MCF 10A (cell line): ENCODE data around the gene PAIP1. TPM values are rescaled to one million over a fixed set of nuclear protein-coding genes. Genes with fewer than 3 reads are reported as not detected.
"Not testable (repeated sequence)": the region's sequence is repeated elsewhere in the genome, so short reads cannot be mapped to it uniquely, and the experiment has no call there.

Source experiments
- BruUV-seq: library from RNA; stranded (reverse); fragments of 400-500 nt; replicated peaks from 2 replicates; lab custom pipeline; 2021; lab: Mats Ljungman, UMichigan
- CTCF ChIA-PET: fragments of 300-600 bp; sonication (Branson Sonifier 250); formaldehyde crosslinking; extraction: SDS; loops from one replicate; lab custom pipeline; 2021; ENCODE audit warnings: antibody characterized with exemption, inconsistent platforms; lab: Yijun Ruan, JAX
- POLR2A ChIA-PET: fragments of 300-600, 350-650 bp; sonication (Branson Sonifier 250); formaldehyde crosslinking; extraction: SDS; loops from one replicate; lab custom pipeline; 2020; ENCODE audit warnings: antibody characterized with exemption, inconsistent platforms; lab: Yijun Ruan, JAX
- DNase-seq: peaks from one replicate; pipeline ENCODE4 v3.0.0-alpha.2; 2018; ENCODE audit not compliant: unreplicated experiment
- H3K27ac Mint-ChIP-seq: one replicate; pipeline ENCODE4 v1.8.0; 2022; ENCODE audit warnings: mild to moderate bottlenecking, low read depth, mixed read lengths; ENCODE audit not compliant: unreplicated experiment
- H3K27me3 Mint-ChIP-seq: one replicate; pipeline ENCODE4 v1.8.0; 2022; ENCODE audit warnings: mixed read lengths; ENCODE audit not compliant: insufficient read depth, unreplicated experiment
- H3K36me3 Mint-ChIP-seq: one replicate; pipeline ENCODE4 v1.8.0; 2022; ENCODE audit warnings: mild to moderate bottlenecking, moderate library complexity, mixed read lengths; ENCODE audit not compliant: insufficient read depth, unreplicated experiment
- H3K4me1 Mint-ChIP-seq: one replicate; pipeline ENCODE4 v1.8.0; 2022; ENCODE audit warnings: mixed read lengths; ENCODE audit not compliant: insufficient read depth, unreplicated experiment
- H3K4me3 Mint-ChIP-seq: one replicate; pipeline ENCODE4 v1.8.0; 2022; ENCODE audit warnings: mild to moderate bottlenecking, moderate library complexity, mixed read lengths; ENCODE audit not compliant: unreplicated experiment
- H3K9me3 Mint-ChIP-seq: one replicate; pipeline ENCODE4 v1.8.0; 2022; ENCODE audit warnings: mixed read lengths; ENCODE audit not compliant: unreplicated experiment
- CTCF ChIP-seq: fragments of 200-600 bp; IDR thresholded peaks from one replicate; pipeline ENCODE4 v1.8.0; 2022; ENCODE audit warnings: antibody characterized with exemption, mild to moderate bottlenecking; ENCODE audit not compliant: unreplicated experiment
- intact Hi-C: fragments of 100-400 bp; cut with micrococcal nuclease; formaldehyde crosslinking; loops from 2 replicates; pipeline ENCODE4 v1.14.1; 2022
- total RNA-seq: library from RNA; stranded (reverse); gene quantifications from 2 replicates; pipeline ENCODE4 v1.2.3, GENCODE V29; 2022

The PAIP1 gene
- total RNA-seq, 1 experiment from 2014 or later = 105 TPM

- no peaks in the 10 kb centered on the region for H3K27me3 Mint-ChIP-seq
- no TSS peak for BruUV-seq
- DNase-seq = peak; percentile 60
- intact Hi-C loops = loop anchor here (1.0 to 2.0 kb wide), 3 partner anchors 41 to 155 kb away; partner anchors contain the start of genes C5orf34 and NNT
- TF ChIP-seq CTCF = no peak
- no peak overlapping the region for H3K4me3 Mint-ChIP-seq
- peaks cover 5% of the 10 kb centered on the region for H3K36me3 Mint-ChIP-seq
- peaks cover 7% of the 10 kb centered on the region for H3K4me1 Mint-ChIP-seq
- H3K9me3 Mint-ChIP-seq = no peaks in the 10 kb centered on the region
- peak overlapping the region; percentile 84 for H3K27ac Mint-ChIP-seq
- POLR2A ChIA-PET = interaction anchor here (0.6 to 4.8 kb wide), 18 partner anchors 13 to 1795 kb away, joined by 3 to 67 read pairs (median 4); partner anchors contain the start of genes C5orf34, NNT, TMEM267 and ZNF131
- CTCF ChIA-PET = interaction anchor here (0.6 to 3.0 kb wide), 11 partner anchors 11 to 1152 kb away, joined by 3 to 16 read pairs (median 3); partner anchors contain the start of gene NNT
These were observed 826 bp downstream of the PAIP1 start for GRCh38 chr5:43555895-43556606.

- H3K9me3 Mint-ChIP-seq = no peaks in the 10 kb centered on the region
- no peaks in the 10 kb centered on the region for H3K27me3 Mint-ChIP-seq
- BruUV-seq = no TSS peak
- ChIA-PET CTCF (interaction anchor here (1.0 to 3.0 kb wide), 4 partner anchors 12 to 70 kb away, joined by 3 to 16 read pairs (median 7); partner anchors contain the start of genes NNT and TMEM267), POLR2A (interaction anchor here (0.7 to 4.8 kb wide), 10 partner anchors 12 to 242 kb away, joined by 3 to 67 read pairs (median 4); partner anchors contain the start of genes C5orf34, NNT and TMEM267)
- intact Hi-C loops = no loop called here
- H3K4me1 Mint-ChIP-seq = peaks cover 12% of the 10 kb centered on the region
- no peak overlapping the region for H3K4me3 Mint-ChIP-seq
- no peak for TF ChIP-seq CTCF
- H3K36me3 Mint-ChIP-seq = peaks cover 16% of the 10 kb centered on the region
- H3K27ac Mint-ChIP-seq = no peak overlapping the region
- DNase-seq = no peak
These were observed 2.4 kb downstream of the PAIP1 start for GRCh38 chr5:43554497-43554896.

GRCh38 chr5:43553381-43553780, 3.5 kb downstream of the PAIP1 start:
- H3K27me3 Mint-ChIP-seq = no peaks in the 10 kb centered on the region
- intact Hi-C loops = no loop called here
- ChIA-PET POLR2A (interaction anchor here (0.6 to 4.8 kb wide), 7 partner anchors 11 to 150 kb away, joined by 3 to 67 read pairs (median 7); partner anchors contain the start of genes C5orf34, NNT and TMEM267), CTCF (interaction anchor here (0.6 to 2.1 kb wide), 7 partner anchors 11 to 982 kb away, joined by 3 to 7 read pairs (median 4); partner anchors contain the start of gene TMEM267)
- H3K4me1 Mint-ChIP-seq = peaks cover 12% of the 10 kb centered on the region
- no peak overlapping the region for H3K4me3 Mint-ChIP-seq
- H3K27ac Mint-ChIP-seq = no peak overlapping the region
- peaks cover 27% of the 10 kb centered on the region for H3K36me3 Mint-ChIP-seq
- no TSS peak for BruUV-seq
- DNase-seq = no peak
- TF ChIP-seq CTCF = no peak
- no peaks in the 10 kb centered on the region for H3K9me3 Mint-ChIP-seq

- ChIA-PET CTCF (interaction anchor here (0.5 to 0.7 kb wide), 3 partner anchors 25 to 325 kb away, joined by 3 to 4 read pairs (median 3); no protein-coding TSS in a partner anchor), POLR2A (interaction anchor here (1.4 to 1.6 kb wide), 2 partner anchors 10 to 12 kb away, joined by 3 to 5 read pairs; no protein-coding TSS in a partner anchor)
- peaks cover 42% of the 10 kb centered on the region for H3K36me3 Mint-ChIP-seq
- intact Hi-C loops = no loop called here
- no peak overlapping the region for H3K27ac Mint-ChIP-seq
- no peaks in the 10 kb centered on the region for H3K9me3 Mint-ChIP-seq
- no peak for DNase-seq
- no peak for TF ChIP-seq CTCF
- no peak overlapping the region for H3K4me3 Mint-ChIP-seq
- H3K27me3 Mint-ChIP-seq = no peaks in the 10 kb centered on the region
- BruUV-seq = no TSS peak
- peaks cover 6% of the 10 kb centered on the region for H3K4me1 Mint-ChIP-seq
These were observed 5.1 kb downstream of the PAIP1 start for GRCh38 chr5:43551731-43552130.

GRCh38 chr5:43549272-43549671, 7.6 kb downstream of the PAIP1 start:
- CTCF ChIA-PET, H3K27ac Mint-ChIP-seq, H3K9me3 Mint-ChIP-seq, H3K4me3 Mint-ChIP-seq, intact Hi-C loops, DNase-seq, H3K27me3 Mint-ChIP-seq, BruUV-seq: not testable (repeated sequence)
- H3K4me1 Mint-ChIP-seq = peaks cover 13% of the 10 kb centered on the region
- POLR2A ChIA-PET = interaction anchor here (0.7 kb wide), 1 partner anchor 9 kb away, joined by 3 read pairs; no protein-coding TSS in a partner anchor
- peaks cover 67% of the 10 kb centered on the region for H3K36me3 Mint-ChIP-seq
